ENCODE data around the gene CFAP157.

Gene CFAP157

GRCh38 chr9:127723444-127723843 lies 16.7 kb downstream of the CFAP157 start:
- Histone ChIP-seq H3K4me3 (no peak overlapping the region), H3K27ac (no peak overlapping the region), H3K9ac (ENCODE audit: insufficient read length) (no peak overlapping the region), H3K36me3 (ENCODE audit: insufficient read depth, low read length) (no peaks in the 10 kb centered on the region), H3K9me3 (ENCODE audit: low read depth, low read length) (no peaks in the 10 kb centered on the region)
- TF ChIP-seq POLR2AphosphoS5 (IDR thresholded peaks at IDR 0.05; ENCODE audit: borderline replicate concordance, low read depth, low read length), result no peak
- TF ChIP-seq FOXP2 (optimal IDR thresholded peaks at IDR 0.05; ENCODE audit: control extremely low read depth, extremely low read length, insufficient read depth), result no peak
- TF ChIP-seq EZH2 (IDR thresholded peaks at IDR 0.05), result no peak
- no peak for DNase-seq (ENCODE audit: low read depth, low spot score)

GRCh38 chr9:127724012-127724411 lies 17.2 kb downstream of the CFAP157 start:
- Histone ChIP-seq H3K9me3 (ENCODE audit: low read depth, low read length) (no peaks in the 10 kb centered on the region), H3K36me3 (ENCODE audit: insufficient read depth, low read length) (no peaks in the 10 kb centered on the region), H3K4me3 (no peak overlapping the region), H3K9ac (ENCODE audit: insufficient read length) (no peak overlapping the region), H3K27ac (no peak overlapping the region)
- DNase-seq (ENCODE audit: low read depth, low spot score), result no peak
- TF ChIP-seq EZH2 (IDR thresholded peaks at IDR 0.05) (no peak), FOXP2 (optimal IDR thresholded peaks at IDR 0.05; ENCODE audit: control extremely low read depth, extremely low read length, insufficient read depth) (no peak), POLR2AphosphoS5 (IDR thresholded peaks at IDR 0.05; ENCODE audit: borderline replicate concordance, low read depth, low read length) (no peak)

- no peak for DNase-seq (ENCODE audit: low read depth, low spot score)
- no peaks in the 10 kb centered on the region for H3K9me3 ChIP-seq (ENCODE audit: low read depth, low read length)
- H3K9ac ChIP-seq (ENCODE audit: insufficient read length), result no peak overlapping the region
- no peak overlapping the region for H3K27ac ChIP-seq
- TF ChIP-seq POLR2AphosphoS5 (IDR thresholded peaks at IDR 0.05; ENCODE audit: borderline replicate concordance, low read depth, low read length) (no peak), EZH2 (IDR thresholded peaks at IDR 0.05) (no peak), FOXP2 (optimal IDR thresholded peaks at IDR 0.05; ENCODE audit: control extremely low read depth, extremely low read length, insufficient read depth) (no peak)
- no peaks in the 10 kb centered on the region for H3K36me3 ChIP-seq (ENCODE audit: insufficient read depth, low read length)
- H3K4me3 ChIP-seq, result no peak overlapping the region
Measured at GRCh38 chr9:127726871-127727270, 20.1 kb downstream of the CFAP157 start.

- Histone ChIP-seq H3K27ac (no peak overlapping the region), H3K9ac (ENCODE audit: insufficient read length) (no peak overlapping the region), H3K9me3 (ENCODE audit: low read depth, low read length) (no peaks in the 10 kb centered on the region), H3K4me3 (no peak overlapping the region), H3K36me3 (ENCODE audit: insufficient read depth, low read length) (no peaks in the 10 kb centered on the region)
- no peak for DNase-seq (ENCODE audit: low read depth, low spot score)
- no peak for TF ChIP-seq FOXP2 (optimal IDR thresholded peaks at IDR 0.05; ENCODE audit: control extremely low read depth, extremely low read length, insufficient read depth)
- no peak for TF ChIP-seq EZH2 (IDR thresholded peaks at IDR 0.05)
- TF ChIP-seq POLR2AphosphoS5 (IDR thresholded peaks at IDR 0.05; ENCODE audit: borderline replicate concordance, low read depth, low read length), result no peak
Measured at GRCh38 chr9:127728808-127729207, 22.0 kb downstream of the CFAP157 start.

GRCh38 chr9:127729522-127730256 lies 22.9 kb downstream of the CFAP157 start:
- Histone ChIP-seq H3K36me3 (ENCODE audit: insufficient read depth, low read length) (no peaks in the 10 kb centered on the region), H3K27ac (no peak overlapping the region), H3K9ac (ENCODE audit: insufficient read length) (no peak overlapping the region), H3K4me3 (no peak overlapping the region), H3K9me3 (ENCODE audit: low read depth, low read length) (no peaks in the 10 kb centered on the region)
- DNase-seq (ENCODE audit: low read depth, low spot score), result no peak
- TF ChIP-seq FOXP2 (optimal IDR thresholded peaks at IDR 0.05; ENCODE audit: control extremely low read depth, extremely low read length, insufficient read depth) (no peak), EZH2 (IDR thresholded peaks at IDR 0.05) (no peak), POLR2AphosphoS5 (IDR thresholded peaks at IDR 0.05; ENCODE audit: borderline replicate concordance, low read depth, low read length) (no peak)

- H3K27ac ChIP-seq, result no peak overlapping the region
- TF ChIP-seq EZH2 (IDR thresholded peaks at IDR 0.05) (no peak), FOXP2 (optimal IDR thresholded peaks at IDR 0.05; ENCODE audit: control extremely low read depth, extremely low read length, insufficient read depth) (no peak), POLR2AphosphoS5 (IDR thresholded peaks at IDR 0.05; ENCODE audit: borderline replicate concordance, low read depth, low read length) (no peak)
Measured at GRCh38 chr9:127730262-127730661, 23.5 kb downstream of the CFAP157 start.

GRCh38 chr9:127730799-127731410 lies 24.1 kb downstream of the CFAP157 start:
- Histone ChIP-seq H3K9ac (ENCODE audit: insufficient read length) (no peak overlapping the region), H3K4me3 (no peak overlapping the region), H3K9me3 (ENCODE audit: low read depth, low read length) (no peaks in the 10 kb centered on the region), H3K36me3 (ENCODE audit: insufficient read depth, low read length) (no peaks in the 10 kb centered on the region), H3K27ac (no peak overlapping the region)
- TF ChIP-seq FOXP2 (optimal IDR thresholded peaks at IDR 0.05; ENCODE audit: control extremely low read depth, extremely low read length, insufficient read depth), result no peak
- no peak for TF ChIP-seq POLR2AphosphoS5 (IDR thresholded peaks at IDR 0.05; ENCODE audit: borderline replicate concordance, low read depth, low read length)
- no peak for TF ChIP-seq EZH2 (IDR thresholded peaks at IDR 0.05)
- DNase-seq (ENCODE audit: low read depth, low spot score), result no peak

More at GRCh38 chr9:127730262-127730661, 23.5 kb downstream of the CFAP157 start:
- Histone ChIP-seq H3K9me3 (ENCODE audit: low read depth, low read length) (no peaks in the 10 kb centered on the region), H3K9ac (ENCODE audit: insufficient read length) (no peak overlapping the region), H3K36me3 (ENCODE audit: insufficient read depth, low read length) (no peaks in the 10 kb centered on the region), H3K4me3 (no peak overlapping the region)
- DNase-seq (ENCODE audit: low read depth, low spot score), result no peak

- no peak overlapping the region for H3K4me3 ChIP-seq
- DNase-seq (ENCODE audit: low read depth, low spot score), result no peak
- no peak overlapping the region for H3K27ac ChIP-seq
- no peak overlapping the region for H3K9ac ChIP-seq (ENCODE audit: insufficient read length)
- no peaks in the 10 kb centered on the region for H3K36me3 ChIP-seq (ENCODE audit: insufficient read depth, low read length)
- TF ChIP-seq FOXP2 (optimal IDR thresholded peaks at IDR 0.05; ENCODE audit: control extremely low read depth, extremely low read length, insufficient read depth) (no peak), POLR2AphosphoS5 (IDR thresholded peaks at IDR 0.05; ENCODE audit: borderline replicate concordance, low read depth, low read length) (no peak), EZH2 (IDR thresholded peaks at IDR 0.05) (no peak)
- no peaks in the 10 kb centered on the region for H3K9me3 ChIP-seq (ENCODE audit: low read depth, low read length)
Measured at GRCh38 chr9:127731938-127732337, 25.1 kb downstream of the CFAP157 start.
